Raji (cell line): ENCODE data around the gene PARD3.

Experiments
- POLR2A ChIP-seq: IDR thresholded peaks from 2 replicates; pipeline ENCODE4 v1.6.1; 2011; ENCODE audit warnings: low read depth, low read length, control low read depth; ENCODE audit not compliant: insufficient read depth

The PARD3 gene

GRCh38 chr10:34196058-34196433 lies 619.0 kb downstream of the PARD3 start:
- no peak for TF ChIP-seq POLR2A

- TF ChIP-seq POLR2A: no peak
These were observed 619.6 kb downstream of the PARD3 start for GRCh38 chr10:34195364-34196057.

GRCh38 chr10:34193931-34194626 lies 621.0 kb downstream of the PARD3 start:
- TF ChIP-seq POLR2A: no peak

DNA sequence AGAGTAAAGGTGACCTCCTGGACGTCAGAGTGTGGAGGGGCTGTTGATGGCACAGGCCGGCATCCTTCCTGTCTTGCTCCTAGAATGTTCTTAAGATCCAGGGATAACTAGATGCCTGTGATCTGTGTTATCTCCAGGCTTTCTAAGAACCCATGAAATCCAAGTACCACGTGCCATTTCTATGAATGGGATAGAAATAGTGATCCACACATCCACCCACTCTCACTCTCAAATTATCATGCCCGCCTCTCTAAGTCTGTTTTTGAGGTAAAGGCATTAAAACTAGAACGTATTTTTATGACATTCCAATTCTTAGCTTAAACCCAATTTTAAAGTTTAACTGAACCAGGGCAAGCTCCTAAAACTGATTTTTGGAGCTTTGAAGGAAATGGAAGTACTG lies 622.5 kb downstream of the PARD3 start:
- TF ChIP-seq POLR2A: no peak

- no peak for TF ChIP-seq POLR2A
These were observed 623.7 kb downstream of the PARD3 start for GRCh38 chr10:34191406-34191805.

DNA sequence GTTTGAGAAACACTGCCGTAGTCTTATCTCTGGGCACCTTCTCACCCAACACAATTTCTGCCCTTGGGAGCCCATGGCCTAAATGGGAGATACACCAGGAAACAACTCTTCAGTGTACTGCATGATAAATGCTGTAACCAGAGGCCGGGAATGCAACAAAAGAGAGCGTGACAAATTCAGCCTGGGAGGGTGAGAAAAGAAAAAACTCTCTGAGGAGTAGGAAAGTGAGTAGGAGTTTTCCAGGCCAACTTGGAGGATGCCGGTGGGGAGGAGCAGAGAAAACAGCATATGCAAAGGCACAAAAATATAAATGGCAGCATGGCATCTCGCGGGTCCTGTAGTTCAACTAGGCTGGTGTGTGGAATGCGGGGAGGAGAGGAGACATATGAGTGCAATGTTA lies 624.5 kb downstream of the PARD3 start:
- TF ChIP-seq POLR2A: no peak

DNA sequence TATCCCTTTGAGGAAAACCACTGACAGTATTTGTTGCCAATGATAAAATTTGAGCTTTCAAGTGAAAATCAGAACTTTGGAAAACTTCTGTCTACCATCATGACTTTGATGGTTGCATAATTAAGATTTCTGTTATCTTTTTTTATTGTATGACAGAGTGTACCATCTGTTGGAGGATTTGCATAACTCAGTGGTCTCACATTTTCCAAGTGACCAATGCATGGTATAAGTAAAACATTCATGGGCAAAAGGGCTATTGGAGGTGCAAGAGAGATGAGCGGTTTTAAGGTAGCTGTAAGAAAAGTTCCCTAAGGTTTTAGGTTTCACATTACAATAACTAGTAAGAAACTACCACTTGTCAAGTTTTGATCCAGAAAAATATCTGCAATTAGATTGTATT lies 625.3 kb downstream of the PARD3 start:
- no peak for TF ChIP-seq POLR2A

DNA sequence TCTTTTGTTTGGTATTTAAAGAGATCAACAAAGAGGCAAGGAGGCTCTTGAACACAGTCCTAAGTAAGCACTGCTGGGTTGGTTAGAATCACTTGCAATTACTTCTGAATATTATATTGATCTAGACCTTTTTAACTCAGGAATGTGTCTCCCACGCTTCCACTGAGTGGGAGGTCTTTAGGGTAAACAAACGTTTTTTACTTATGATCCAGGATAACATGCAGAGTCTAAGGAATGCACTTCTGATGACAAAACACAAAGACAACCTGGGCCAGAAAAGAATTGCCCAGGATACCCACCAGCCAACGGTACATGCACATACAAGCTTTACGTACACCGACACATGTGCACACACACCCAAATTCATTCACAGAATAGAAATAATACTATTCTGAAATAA lies 626.9 kb downstream of the PARD3 start:
- TF ChIP-seq POLR2A: no peak

DNA sequence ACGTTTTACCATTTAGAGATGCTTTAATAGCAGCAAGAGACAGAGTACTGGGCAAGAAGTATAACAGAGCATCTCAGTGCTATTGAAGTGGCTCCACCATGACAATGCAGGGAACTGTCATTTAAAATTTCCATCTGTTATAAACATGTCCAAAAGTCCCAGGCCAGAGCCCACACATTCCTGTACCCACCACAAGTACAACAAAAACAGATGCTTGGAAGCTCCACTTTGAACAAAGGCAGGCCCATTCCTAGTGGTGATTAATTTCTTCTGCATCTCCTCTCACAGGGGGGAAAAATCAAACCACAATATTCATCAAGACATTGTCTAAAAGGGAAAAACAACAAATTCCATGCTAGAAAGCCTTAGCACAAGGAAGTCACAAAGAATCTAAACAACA lies 627.9 kb downstream of the PARD3 start:
- TF ChIP-seq POLR2A: no peak

- no peak for TF ChIP-seq POLR2A
These were observed 628.4 kb downstream of the PARD3 start for GRCh38 chr10:34186745-34187144.

GRCh38 chr10:34185998-34186397 lies 629.1 kb downstream of the PARD3 start:
- no peak for TF ChIP-seq POLR2A

DNA sequence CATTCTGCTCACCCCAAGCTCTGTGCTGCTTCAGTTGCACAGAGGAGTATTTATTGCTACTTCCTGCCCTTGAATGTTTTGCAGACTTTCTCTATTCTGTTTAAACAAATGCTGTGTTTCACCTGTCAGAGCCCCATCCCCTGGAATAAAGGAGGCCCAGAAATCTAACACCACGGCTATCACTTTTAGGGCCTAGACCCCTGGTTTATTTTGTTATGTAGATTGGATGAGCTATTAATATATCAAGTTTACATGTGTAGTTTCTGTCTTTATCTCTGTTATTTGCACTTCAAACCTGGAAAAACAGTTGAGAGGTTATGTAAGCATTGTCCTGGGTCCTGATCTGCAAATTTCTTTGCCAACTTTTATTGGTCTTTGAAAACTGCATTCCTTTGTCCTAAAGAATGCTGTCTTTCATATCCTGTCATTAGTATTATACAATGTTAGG lies 630.1 kb downstream of the PARD3 start:
- no peak for TF ChIP-seq POLR2A

GRCh38 chr10:34184397-34184796 lies 630.7 kb downstream of the PARD3 start:
- no peak for TF ChIP-seq POLR2A

GRCh38 chr10:34183016-34183796 lies 631.9 kb downstream of the PARD3 start:
- TF ChIP-seq POLR2A: no peak

DNA sequence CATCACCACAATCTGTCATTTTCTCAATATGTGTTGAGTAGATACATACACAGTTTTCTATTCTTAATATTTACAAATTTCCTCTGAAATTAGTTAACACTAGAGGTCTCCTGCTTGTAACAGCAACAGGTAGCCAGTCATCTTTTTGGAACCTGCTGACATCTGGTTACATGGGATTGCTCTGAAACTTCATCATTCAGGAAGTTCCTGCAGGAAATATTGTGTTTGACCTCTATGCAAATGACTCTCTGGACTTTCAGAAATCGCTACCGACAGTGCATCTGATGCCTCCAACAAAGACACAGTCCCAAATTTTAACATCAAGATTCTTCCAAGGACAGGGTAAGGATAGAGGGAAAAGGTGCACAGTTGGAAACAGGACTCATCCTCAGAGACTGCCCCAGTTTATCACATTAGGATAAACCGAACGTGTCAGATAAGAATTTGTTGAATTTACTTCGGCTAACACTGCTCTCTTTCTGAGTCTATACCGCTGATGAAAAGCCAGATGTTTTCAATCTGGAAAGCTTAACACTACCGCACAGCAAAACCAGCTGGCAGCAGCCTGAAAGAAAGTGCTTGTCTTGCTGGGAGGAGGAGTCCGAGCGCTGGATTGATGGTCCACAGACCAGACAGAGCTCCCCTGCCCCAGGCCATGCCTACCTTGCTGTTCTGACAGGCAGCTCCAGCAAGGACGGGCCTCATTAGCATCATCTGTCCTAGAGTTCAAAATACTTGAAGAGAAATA lies 633.4 kb downstream of the PARD3 start:
- no peak for TF ChIP-seq POLR2A

DNA sequence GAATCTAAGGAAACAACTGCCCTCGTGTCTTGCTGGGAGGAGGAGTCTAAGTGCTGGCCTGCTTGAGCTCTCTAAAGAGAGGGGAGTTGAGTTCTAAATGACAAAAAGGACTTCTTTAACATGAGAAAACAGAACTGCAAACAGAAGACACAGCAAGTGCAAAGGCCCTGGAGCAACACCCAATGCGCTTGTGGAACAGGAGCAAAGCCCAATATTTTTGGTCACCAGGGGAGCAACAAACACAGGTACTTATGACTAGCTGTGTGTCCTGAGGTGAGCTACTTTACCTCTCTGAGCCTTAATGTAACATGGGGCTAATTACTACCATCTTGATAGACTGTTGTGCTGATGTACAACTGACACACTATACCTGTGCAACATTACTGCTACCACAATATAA lies 634.3 kb downstream of the PARD3 start:
- TF ChIP-seq POLR2A: no peak

DNA sequence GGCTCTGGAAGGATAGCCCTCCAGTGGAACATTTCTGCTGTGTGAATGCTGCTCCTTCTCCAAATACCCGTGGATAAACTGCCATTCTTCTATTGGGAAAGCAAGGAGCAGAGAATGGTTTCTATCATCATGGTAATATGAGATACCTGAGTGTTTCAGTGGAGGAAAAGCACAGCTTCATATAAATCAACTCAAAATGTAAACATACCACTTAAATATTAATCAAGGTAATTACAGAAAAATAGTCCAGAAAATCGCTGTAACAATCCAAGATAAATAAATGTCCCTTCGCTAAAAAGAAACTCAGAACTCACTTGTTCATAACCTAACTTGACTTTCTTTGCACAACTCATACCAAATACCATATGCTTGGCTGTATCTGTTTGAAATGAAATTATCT lies 635.8 kb downstream of the PARD3 start:
- no peak for TF ChIP-seq POLR2A
